Liver (tissue), 9 donors: ENCODE results near the gene MRPL21. TPM values are rescaled to one million over a fixed set of nuclear protein-coding genes. Genes with fewer than 3 reads are reported as not detected.

Source experiments
- DNase-seq: peaks from one replicate; pipeline ENCODE4 v3.0.0-alpha.2; 2017; ENCODE audit warnings: low spot score
- H3K27ac ChIP-seq, 2 donors: one replicate each; pipeline ENCODE4 v1.7.0; 2013; ENCODE audit warnings: inconsistent platforms in 2 of 2, low read length in 2 of 2, control low read depth in 1 of 2, low read depth in 1 of 2, mild to moderate bottlenecking in 1 of 2
- H3K27me3 ChIP-seq, 4 donors: one replicate each; pipeline versions ENCODE4 v1.6.1 to v1.7.0; 2013; ENCODE audit warnings: low read length in 3 of 4, inconsistent platforms in 1 of 4, mild to moderate bottlenecking in 1 of 4, moderate library complexity in 1 of 4; ENCODE audit not compliant: control insufficient read depth in 4 of 4, insufficient read depth in 4 of 4
- H3K36me3 ChIP-seq, 4 donors: one replicate each; pipeline versions ENCODE4 v1.6.1 to v1.7.0; 2013; ENCODE audit warnings: low read length in 3 of 4, mild to moderate bottlenecking in 3 of 4, low read depth in 1 of 4, moderate library complexity in 1 of 4; ENCODE audit not compliant: control insufficient read depth in 4 of 4, insufficient read depth in 3 of 4
- H3K4me1 ChIP-seq, 4 donors: one replicate each; pipeline versions ENCODE4 v1.6.1 to v1.7.0; 2013; ENCODE audit warnings: low read length in 3 of 4, mild to moderate bottlenecking in 3 of 4, moderate library complexity in 1 of 4; ENCODE audit not compliant: control insufficient read depth in 4 of 4, insufficient read depth in 4 of 4
- H3K4me3 ChIP-seq, 3 donors: one replicate each; pipeline versions ENCODE4 v1.6.1 to v1.7.0; 2013; ENCODE audit warnings: low read length in 3 of 3, control low read depth in 1 of 3, low read depth in 1 of 3, mild to moderate bottlenecking in 1 of 3
- H3K9ac ChIP-seq, 2 donors: one replicate each; pipeline ENCODE4 v1.7.0; 2013; ENCODE audit warnings: low read length in 2 of 2, mild to moderate bottlenecking in 2 of 2, moderate library complexity in 2 of 2, control low read depth in 1 of 2, low read depth in 1 of 2
- H3K9me3 ChIP-seq, 4 donors: one replicate each; pipeline versions ENCODE4 v1.6.1 to v1.7.0; 2013; ENCODE audit warnings: low read length in 3 of 4; ENCODE audit not compliant: control insufficient read depth in 4 of 4
- GABPA ChIP-seq, 2 donors: IDR thresholded peaks in 1 of 2; conservative IDR thresholded peaks in 1 of 2; 2 replicates each; pipeline ENCODE4 v1.6.1; 2016; ENCODE audit warnings: antibody characterized with exemption in 2 of 2, mild to moderate bottlenecking in 1 of 2, moderate library complexity in 1 of 2
- HNF4A ChIP-seq, 2 donors: conservative IDR thresholded peaks; 2 replicates each; pipeline ENCODE4 v1.6.1; 2016; ENCODE audit warnings: antibody characterized with exemption in 2 of 2, mild to moderate bottlenecking in 2 of 2
- HNF4G ChIP-seq: IDR thresholded peaks from 2 replicates; pipeline ENCODE4 v1.6.1; 2016; ENCODE audit warnings: antibody characterized with exemption
- JUND ChIP-seq, 2 donors: IDR thresholded peaks; 2 replicates each; pipeline ENCODE4 v1.6.1; 2016; ENCODE audit warnings: antibody characterized with exemption in 2 of 2
- NR2F2 ChIP-seq: IDR thresholded peaks from 2 replicates; pipeline ENCODE4 v1.6.1; 2016; ENCODE audit warnings: antibody characterized with exemption
- RAD21 ChIP-seq, 2 donors: IDR thresholded peaks; 2 replicates each; pipeline ENCODE4 v1.6.1; 2016; ENCODE audit warnings: antibody characterized with exemption in 2 of 2, mild to moderate bottlenecking in 2 of 2
- RXRA ChIP-seq, 2 donors: IDR thresholded peaks; 2 replicates each; pipeline ENCODE4 v1.6.1; 2017 to 2018; ENCODE audit warnings: antibody characterized with exemption in 2 of 2, mild to moderate bottlenecking in 1 of 2
- YY1 ChIP-seq: IDR thresholded peaks from 2 replicates; pipeline ENCODE4 v1.6.1; 2016; ENCODE audit warnings: antibody characterized with exemption, mild to moderate bottlenecking
- WGBS: extraction: QIAGEN DNeasy Blood & Tissue Kit; methylation state at CpG from one replicate; pipeline ENCODE4 v1.1.7; 2013; 5-methylcytosine and 5-hydroxymethylcytosine counted together
- polyA plus RNA-seq, 2 donors: library from polyadenylated mRNA; stranded (reverse) in 1 of 2; unstranded in 1 of 2; fragments of 200-250 nt in 1 of 2; fragments of >200 nt in 1 of 2; fragmentation: Nextera tagmentation in 1 of 2; extraction: Ambion mirVana in 1 of 2; gene quantifications; one replicate each; pipeline versions ENCODE4 v1.2.1 to v1.2.3, GENCODE V29; 2013 to 2015
- total RNA-seq, 2 donors: library from RNA; depleted of rRNA; stranded (reverse); fragments of >200 nt; gene quantifications; one replicate each; pipeline ENCODE4 v1.2.3, GENCODE V29; 2014
- TF ChIP-seq, protein P1 (sequence below): fragments of 150-350 bp; IDR thresholded peaks from 2 replicates; pipeline ENCODE4 v1.5.1; 2017; ENCODE audit warnings: improper control_type of control experiment, low read depth, low read length; ENCODE audit not compliant: missing input control
- TF ChIP-seq, protein P2 (sequence below): IDR thresholded peaks from 2 replicates; pipeline ENCODE4 v1.6.1; 2016; ENCODE audit warnings: antibody characterized with exemption
- TF ChIP-seq, protein P3 (sequence below): IDR thresholded peaks from 2 replicates; pipeline ENCODE4 v1.6.1; 2016; ENCODE audit warnings: antibody characterized with exemption
- TF ChIP-seq, protein P4 (sequence below): IDR thresholded peaks from 2 replicates; pipeline ENCODE4 v1.6.1; 2016; ENCODE audit warnings: antibody characterized with exemption, mild to moderate bottlenecking
- donor health status: healthy.
- donor health status: healthy.
- donor health status: healthy.
- donor health status: healthy.
- donor health status: healthy.

The MRPL21 gene
- total and polyA plus RNA-seq, 4 donors: 22.3 to 76.8 (median 35.4) TPM

DNA sequence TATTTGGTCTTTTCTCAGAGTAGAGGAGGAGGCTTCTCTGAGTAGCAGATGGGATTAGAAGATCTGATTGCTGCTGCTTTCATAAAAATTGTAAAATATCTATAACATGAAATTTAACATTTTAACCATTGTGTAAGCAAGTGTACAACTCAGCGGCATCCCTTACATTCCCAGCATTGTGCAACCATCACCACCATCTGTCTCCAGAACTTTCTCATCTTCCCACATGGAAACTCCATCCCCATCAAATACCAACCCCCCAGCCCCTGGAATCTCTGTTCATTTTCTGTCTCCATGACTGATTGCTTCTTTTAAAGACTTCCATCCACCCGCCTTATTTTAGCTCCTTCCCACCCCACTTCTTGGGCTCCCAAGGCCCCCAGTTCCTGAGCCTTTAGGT is 44.9 kb upstream of the MRPL21 start:
- Histone ChIP-seq H3K27ac (no peak overlapping the region), H3K9ac (no peak overlapping the region), H3K4me1 (no peaks in the 10 kb centered on the region), H3K36me3 (no peaks in the 10 kb centered on the region), H3K9me3 (no peaks in the 10 kb centered on the region), H3K27me3 (no peaks in the 10 kb centered on the region), H3K4me3 (no peak overlapping the region)
- DNase-seq: no peak
- 88% methylated on average over 2 of the region's 2 CpGs for WGBS
- TF ChIP-seq RAD21 (IDR thresholded peaks at IDR 0.05): no peak

DNA sequence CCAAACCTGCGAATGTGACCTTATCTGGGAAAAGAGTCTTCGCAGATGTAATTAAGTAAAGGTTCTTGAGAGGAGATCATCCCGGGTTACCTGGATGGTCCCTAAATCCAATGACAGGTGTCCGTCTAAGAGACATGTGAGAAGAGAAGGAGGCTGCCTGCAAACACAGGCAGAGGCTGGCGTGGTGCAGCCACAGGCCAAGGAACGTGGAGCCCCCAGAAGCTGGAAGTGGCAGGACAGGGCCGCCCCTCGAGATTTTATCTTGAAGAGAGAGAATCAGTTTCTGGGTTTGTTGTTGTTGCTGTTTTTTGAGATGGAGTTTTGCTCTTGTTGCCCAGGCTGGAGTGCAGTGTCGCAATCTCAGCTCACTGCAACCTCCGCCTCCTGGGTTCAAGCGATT is 43.5 kb upstream of the MRPL21 start:
- Histone ChIP-seq H3K4me3 (no peak overlapping the region), H3K27me3 (no peaks in the 10 kb centered on the region), H3K4me1 (no peaks in the 10 kb centered on the region), H3K27ac (no peak overlapping the region), H3K9me3 (no peaks in the 10 kb centered on the region), H3K36me3 (no peaks in the 10 kb centered on the region), H3K9ac (no peak overlapping the region)
- TF ChIP-seq GABPA (IDR thresholded peaks at IDR 0.05 in 1 of 2, conservative IDR thresholded peaks at IDR 0.05 in 1 of 2) (no peak), RXRA (IDR thresholded peaks at IDR 0.05) (no peak), HNF4A (conservative IDR thresholded peaks at IDR 0.05) (no peak), HNF4G (no peak), RAD21 (IDR thresholded peaks at IDR 0.05) (no peak), NR2F2 (no peak), JUND (IDR thresholded peaks at IDR 0.05) (no peak), YY1 (no peak)
- TF ChIP-seq, protein P1, sequence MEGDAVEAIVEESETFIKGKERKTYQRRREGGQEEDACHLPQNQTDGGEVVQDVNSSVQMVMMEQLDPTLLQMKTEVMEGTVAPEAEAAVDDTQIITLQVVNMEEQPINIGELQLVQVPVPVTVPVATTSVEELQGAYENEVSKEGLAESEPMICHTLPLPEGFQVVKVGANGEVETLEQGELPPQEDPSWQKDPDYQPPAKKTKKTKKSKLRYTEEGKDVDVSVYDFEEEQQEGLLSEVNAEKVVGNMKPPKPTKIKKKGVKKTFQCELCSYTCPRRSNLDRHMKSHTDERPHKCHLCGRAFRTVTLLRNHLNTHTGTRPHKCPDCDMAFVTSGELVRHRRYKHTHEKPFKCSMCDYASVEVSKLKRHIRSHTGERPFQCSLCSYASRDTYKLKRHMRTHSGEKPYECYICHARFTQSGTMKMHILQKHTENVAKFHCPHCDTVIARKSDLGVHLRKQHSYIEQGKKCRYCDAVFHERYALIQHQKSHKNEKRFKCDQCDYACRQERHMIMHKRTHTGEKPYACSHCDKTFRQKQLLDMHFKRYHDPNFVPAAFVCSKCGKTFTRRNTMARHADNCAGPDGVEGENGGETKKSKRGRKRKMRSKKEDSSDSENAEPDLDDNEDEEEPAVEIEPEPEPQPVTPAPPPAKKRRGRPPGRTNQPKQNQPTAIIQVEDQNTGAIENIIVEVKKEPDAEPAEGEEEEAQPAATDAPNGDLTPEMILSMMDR: no peak
- TF ChIP-seq, protein P2, sequence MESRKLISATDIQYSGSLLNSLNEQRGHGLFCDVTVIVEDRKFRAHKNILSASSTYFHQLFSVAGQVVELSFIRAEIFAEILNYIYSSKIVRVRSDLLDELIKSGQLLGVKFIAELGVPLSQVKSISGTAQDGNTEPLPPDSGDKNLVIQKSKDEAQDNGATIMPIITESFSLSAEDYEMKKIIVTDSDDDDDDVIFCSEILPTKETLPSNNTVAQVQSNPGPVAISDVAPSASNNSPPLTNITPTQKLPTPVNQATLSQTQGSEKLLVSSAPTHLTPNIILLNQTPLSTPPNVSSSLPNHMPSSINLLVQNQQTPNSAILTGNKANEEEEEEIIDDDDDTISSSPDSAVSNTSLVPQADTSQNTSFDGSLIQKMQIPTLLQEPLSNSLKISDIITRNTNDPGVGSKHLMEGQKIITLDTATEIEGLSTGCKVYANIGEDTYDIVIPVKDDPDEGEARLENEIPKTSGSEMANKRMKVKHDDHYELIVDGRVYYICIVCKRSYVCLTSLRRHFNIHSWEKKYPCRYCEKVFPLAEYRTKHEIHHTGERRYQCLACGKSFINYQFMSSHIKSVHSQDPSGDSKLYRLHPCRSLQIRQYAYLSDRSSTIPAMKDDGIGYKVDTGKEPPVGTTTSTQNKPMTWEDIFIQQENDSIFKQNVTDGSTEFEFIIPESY: no peak
- TF ChIP-seq, protein P3, sequence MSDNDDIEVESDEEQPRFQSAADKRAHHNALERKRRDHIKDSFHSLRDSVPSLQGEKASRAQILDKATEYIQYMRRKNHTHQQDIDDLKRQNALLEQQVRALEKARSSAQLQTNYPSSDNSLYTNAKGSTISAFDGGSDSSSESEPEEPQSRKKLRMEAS: no peak
- TF ChIP-seq, protein P4, sequence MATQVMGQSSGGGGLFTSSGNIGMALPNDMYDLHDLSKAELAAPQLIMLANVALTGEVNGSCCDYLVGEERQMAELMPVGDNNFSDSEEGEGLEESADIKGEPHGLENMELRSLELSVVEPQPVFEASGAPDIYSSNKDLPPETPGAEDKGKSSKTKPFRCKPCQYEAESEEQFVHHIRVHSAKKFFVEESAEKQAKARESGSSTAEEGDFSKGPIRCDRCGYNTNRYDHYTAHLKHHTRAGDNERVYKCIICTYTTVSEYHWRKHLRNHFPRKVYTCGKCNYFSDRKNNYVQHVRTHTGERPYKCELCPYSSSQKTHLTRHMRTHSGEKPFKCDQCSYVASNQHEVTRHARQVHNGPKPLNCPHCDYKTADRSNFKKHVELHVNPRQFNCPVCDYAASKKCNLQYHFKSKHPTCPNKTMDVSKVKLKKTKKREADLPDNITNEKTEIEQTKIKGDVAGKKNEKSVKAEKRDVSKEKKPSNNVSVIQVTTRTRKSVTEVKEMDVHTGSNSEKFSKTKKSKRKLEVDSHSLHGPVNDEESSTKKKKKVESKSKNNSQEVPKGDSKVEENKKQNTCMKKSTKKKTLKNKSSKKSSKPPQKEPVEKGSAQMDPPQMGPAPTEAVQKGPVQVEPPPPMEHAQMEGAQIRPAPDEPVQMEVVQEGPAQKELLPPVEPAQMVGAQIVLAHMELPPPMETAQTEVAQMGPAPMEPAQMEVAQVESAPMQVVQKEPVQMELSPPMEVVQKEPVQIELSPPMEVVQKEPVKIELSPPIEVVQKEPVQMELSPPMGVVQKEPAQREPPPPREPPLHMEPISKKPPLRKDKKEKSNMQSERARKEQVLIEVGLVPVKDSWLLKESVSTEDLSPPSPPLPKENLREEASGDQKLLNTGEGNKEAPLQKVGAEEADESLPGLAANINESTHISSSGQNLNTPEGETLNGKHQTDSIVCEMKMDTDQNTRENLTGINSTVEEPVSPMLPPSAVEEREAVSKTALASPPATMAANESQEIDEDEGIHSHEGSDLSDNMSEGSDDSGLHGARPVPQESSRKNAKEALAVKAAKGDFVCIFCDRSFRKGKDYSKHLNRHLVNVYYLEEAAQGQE: no peak
- DNase-seq: no peak
- 78% methylated on average over 11 of the region's 11 CpGs for WGBS
